A549 (cell line): ENCODE measurements around the gene CCDC80. TPM values are rescaled to one million over a fixed set of nuclear protein-coding genes. Genes with fewer than 3 reads are reported as not detected.

Experiments used
- ATAC-seq, 2 experiments: fragments of 200-7000 bp in 1 of 2; fragments of >200 bp in 1 of 2; cut with Nextera tagmentation in 1 of 2; cut with Tn5 transposase in 1 of 2; 3 replicates each; pipeline versions ENCODE4 v1.8.0 to v1.9.1; 2018 to 2020; ENCODE audit warnings: mild to moderate bottlenecking in 1 of 2, moderate library complexity in 1 of 2
- CTCF ChIA-PET: fragments of 300-600 bp; sonication (Branson Sonifier 250); formaldehyde crosslinking; extraction: SDS; loops from one replicate; lab custom pipeline; 2021; ENCODE audit warnings: antibody characterized with exemption, inconsistent platforms; lab: Yijun Ruan, JAX
- POLR2A ChIA-PET: fragments of 350-600 bp; formaldehyde crosslinking; extraction: SDS; loops from one replicate; lab custom pipeline; 2021; ENCODE audit warnings: antibody characterized with exemption, inconsistent platforms; lab: Yijun Ruan, JAX
- DNase-seq, 2 experiments: peaks; one replicate each; pipeline versions ENCODE4 v3.0.0 to v3.0.0-alpha.2; 2011 to 2016; ENCODE audit warnings: low read depth in 1 of 2, low spot score in 1 of 2
- FAIRE-seq: peaks from 2 replicates; lab custom pipeline; 2011; peaks lifted over from hg19 to GRCh38; lab: Jason Lieb, UNC
- H3K27ac ChIP-seq, 2 experiments: fragments of >200 bp; sonication (Bioruptor Twin); formaldehyde crosslinking; 3 replicates each; pipeline ENCODE4 v1.5.1; 2016 to 2017
- H3K4me1 ChIP-seq: fragments of >200 bp; sonication (Bioruptor Twin); formaldehyde crosslinking; 3 replicates; pipeline ENCODE4 v1.6.1; 2016
- H3K4me2 ChIP-seq: fragments of >200 bp; sonication (Bioruptor Twin); formaldehyde crosslinking; 3 replicates; pipeline ENCODE4 v1.6.1; 2016
- H3K4me3 ChIP-seq: fragments of >200 bp; sonication (Bioruptor Twin); formaldehyde crosslinking; 3 replicates; pipeline ENCODE4 v1.5.1; 2016
- H3K9me3 ChIP-seq: fragments of >200 bp; sonication (Bioruptor Twin); formaldehyde crosslinking; 3 replicates; pipeline ENCODE4 v1.6.1; 2016
- CHD4 ChIP-seq: fragments of 200-600 bp; sonication (generic); IDR thresholded peaks from 2 replicates; pipeline ENCODE4 v1.6.1; 2016; ENCODE audit warnings: antibody characterized with exemption, mild to moderate bottlenecking, borderline replicate concordance
- HDAC2 ChIP-seq: fragments of 200-600 bp; sonication (generic); IDR thresholded peaks from 2 replicates; pipeline ENCODE4 v1.6.1; 2016
- KDM1A ChIP-seq: fragments of 200-600 bp; sonication (generic); IDR thresholded peaks from 2 replicates; pipeline ENCODE4 v1.6.1; 2016; ENCODE audit warnings: low read depth, mild to moderate bottlenecking
- NFE2L2 ChIP-seq: fragments of 150-350 bp; conservative IDR thresholded peaks from 2 replicates; pipeline ENCODE4 v1.6.1; 2014; ENCODE audit warnings: low read length
- NPAS2 ChIP-seq: fragments of 250-450 bp; sonication (Bioruptor Pico); IDR thresholded peaks from 2 replicates; pipeline ENCODE4 v1.8.0; 2022; ENCODE audit warnings: mild to moderate bottlenecking, moderate library complexity, borderline replicate concordance
- PHF8 ChIP-seq: fragments of 200-600 bp; sonication (generic); IDR thresholded peaks from 2 replicates; pipeline ENCODE4 v1.6.1; 2016; ENCODE audit warnings: low read depth, mild to moderate bottlenecking, antibody characterized with exemption, moderate library complexity, borderline replicate concordance
- RARB ChIP-seq: fragments of 250-450 bp; sonication (Bioruptor Pico); IDR thresholded peaks from 2 replicates; pipeline ENCODE4 v1.8.0; 2021; ENCODE audit warnings: mild to moderate bottlenecking, moderate library complexity
- RCOR1 ChIP-seq: fragments of 150-350 bp; IDR thresholded peaks from 2 replicates; pipeline ENCODE4 v1.6.1; 2014; ENCODE audit warnings: antibody characterized with exemption, low read length, low read depth
- SMC3 ChIP-seq: fragments of >200 bp; sonication (Bioruptor Twin); formaldehyde crosslinking; IDR thresholded peaks from 3 replicates; pipeline ENCODE4 v1.6.1; 2018; ENCODE audit warnings: inconsistent platforms
- TP53 ChIP-seq: fragments of 250-450 bp; sonication (Bioruptor Pico); IDR thresholded peaks from 2 replicates; pipeline ENCODE4 v1.5.0; 2021; ENCODE audit warnings: mild to moderate bottlenecking, moderate library complexity
- ZC3H11A ChIP-seq: fragments of 450-650 bp; IDR thresholded peaks from 2 replicates; pipeline ENCODE4 v1.6.1; 2014; ENCODE audit warnings: antibody characterized with exemption, mild to moderate bottlenecking
- ZFP36 ChIP-seq: fragments of 450-650 bp; IDR thresholded peaks from 2 replicates; pipeline ENCODE4 v1.6.1; 2014; ENCODE audit warnings: borderline replicate concordance; ENCODE audit not compliant: partially characterized antibody
- ZSCAN20 ChIP-seq: fragments of 250-450 bp; sonication (Bioruptor Pico); IDR thresholded peaks from 2 replicates; pipeline ENCODE4 v1.8.0; 2022; ENCODE audit warnings: mild to moderate bottlenecking, moderate library complexity
- WGBS: methylation state at CpG from one replicate; pipeline ENCODE4 v1.1.6; 2017; ENCODE audit errors: missing lambda C conversion rate; 5-methylcytosine and 5-hydroxymethylcytosine counted together
- polyA plus RNA-seq, 4 experiments: library from polyadenylated mRNA; depleted of rRNA in 3 of 4; stranded (reverse); fragments of >200 nt; fragmentation: RNase III in 1 of 4; extraction: RNeasy Plus Mini Kit Qiagen cat#74134 plus additional on column Dnase treatment in 1 of 4; gene quantifications; 2 replicates in 3 of 4; 3 replicates in 1 of 4; pipeline ENCODE4 v1.2.3, GENCODE V29; 2011 to 2017
- TF ChIP-seq, protein P1 (sequence below): fragments of 150-350 bp; IDR thresholded peaks from 2 replicates; pipeline ENCODE4 v1.6.1; 2014; ENCODE audit warnings: low read depth, mild to moderate bottlenecking, low read length
- TF ChIP-seq, protein P2 (sequence below): fragments of >200 bp; sonication (Bioruptor Twin); formaldehyde crosslinking; IDR thresholded peaks from 3 replicates; pipeline ENCODE4 v1.6.1; 2016
- TF ChIP-seq, protein P3 (sequence below): IDR thresholded peaks from 2 replicates; pipeline ENCODE4 v1.6.1; 2012
- TF ChIP-seq, protein P4 (sequence below): fragments of 200-600 bp; sonication (generic); IDR thresholded peaks from 2 replicates; pipeline ENCODE4 v1.6.1; 2016; ENCODE audit warnings: antibody characterized with exemption, mild to moderate bottlenecking, moderate library complexity
- TF ChIP-seq, protein P5 (sequence below): fragments of >200 bp; sonication (Bioruptor Twin); formaldehyde crosslinking; IDR thresholded peaks from 3 replicates; pipeline ENCODE4 v1.5.1; 2016

Gene CCDC80
- polyA plus RNA-seq, 2 of the 4 experiments (the other 2 are of a cell fraction), result 54.1 to 148 TPM

DNA sequence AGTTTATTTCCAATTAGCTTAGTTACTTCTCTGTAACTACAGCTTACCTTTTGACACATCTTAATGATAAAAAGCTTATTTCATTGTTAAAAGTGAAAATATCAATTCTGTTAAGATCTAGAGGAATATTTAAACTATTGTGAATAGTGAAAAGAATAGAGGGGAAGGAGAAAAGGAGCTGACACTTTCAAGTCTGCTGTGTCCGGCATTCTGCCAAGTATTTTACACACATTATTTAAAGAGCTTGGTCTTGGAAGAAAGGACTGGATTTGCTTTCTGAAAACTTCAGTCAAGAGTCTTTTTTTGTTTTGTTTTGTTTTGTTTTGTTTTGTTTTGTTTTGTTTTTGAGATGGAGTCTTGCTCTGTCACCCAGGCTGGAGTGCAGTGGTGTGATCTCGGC lies 34.8 kb downstream of the CCDC80 start:
- Histone ChIP-seq H3K9me3 (no peaks in the 10 kb centered on the region), H3K4me2 (no peak overlapping the region), H3K4me1 (no peaks in the 10 kb centered on the region), H3K27ac (no peak overlapping the region), H3K4me3 (no peak overlapping the region)
- WGBS, result 99% methylated on average over 2 of the region's 2 CpGs
- ChIA-PET CTCF (interaction anchor here (1.0 to 1.2 kb wide), 3 partner anchors 24 to 429 kb away, joined by 3 read pairs; no protein-coding TSS in a partner anchor), POLR2A (interaction anchor here (1.2 kb wide), 1 partner anchor 35 kb away, joined by 3 read pairs; no protein-coding TSS in a partner anchor)
- no peak for ATAC-seq
- FAIRE-seq, result no peak
- TF ChIP-seq RCOR1 (no peak), KDM1A (no peak), NFE2L2 (no peak), ZC3H11A (no peak), ZSCAN20 (no peak), TP53 (no peak), RARB (CRISPR knock-in tag) (no peak), HDAC2 (no peak), PHF8 (no peak), CHD4 (no peak), NPAS2 (CRISPR knock-in tag) (no peak), ZFP36 (no peak), SMC3 (no peak)
- TF ChIP-seq, protein P1, sequence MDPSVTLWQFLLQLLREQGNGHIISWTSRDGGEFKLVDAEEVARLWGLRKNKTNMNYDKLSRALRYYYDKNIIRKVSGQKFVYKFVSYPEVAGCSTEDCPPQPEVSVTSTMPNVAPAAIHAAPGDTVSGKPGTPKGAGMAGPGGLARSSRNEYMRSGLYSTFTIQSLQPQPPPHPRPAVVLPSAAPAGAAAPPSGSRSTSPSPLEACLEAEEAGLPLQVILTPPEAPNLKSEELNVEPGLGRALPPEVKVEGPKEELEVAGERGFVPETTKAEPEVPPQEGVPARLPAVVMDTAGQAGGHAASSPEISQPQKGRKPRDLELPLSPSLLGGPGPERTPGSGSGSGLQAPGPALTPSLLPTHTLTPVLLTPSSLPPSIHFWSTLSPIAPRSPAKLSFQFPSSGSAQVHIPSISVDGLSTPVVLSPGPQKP, result no peak
- TF ChIP-seq, protein P2, sequence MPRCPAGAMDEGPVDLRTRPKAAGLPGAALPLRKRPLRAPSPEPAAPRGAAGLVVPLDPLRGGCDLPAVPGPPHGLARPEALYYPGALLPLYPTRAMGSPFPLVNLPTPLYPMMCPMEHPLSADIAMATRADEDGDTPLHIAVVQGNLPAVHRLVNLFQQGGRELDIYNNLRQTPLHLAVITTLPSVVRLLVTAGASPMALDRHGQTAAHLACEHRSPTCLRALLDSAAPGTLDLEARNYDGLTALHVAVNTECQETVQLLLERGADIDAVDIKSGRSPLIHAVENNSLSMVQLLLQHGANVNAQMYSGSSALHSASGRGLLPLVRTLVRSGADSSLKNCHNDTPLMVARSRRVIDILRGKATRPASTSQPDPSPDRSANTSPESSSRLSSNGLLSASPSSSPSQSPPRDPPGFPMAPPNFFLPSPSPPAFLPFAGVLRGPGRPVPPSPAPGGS, result no peak
- TF ChIP-seq, protein P3, sequence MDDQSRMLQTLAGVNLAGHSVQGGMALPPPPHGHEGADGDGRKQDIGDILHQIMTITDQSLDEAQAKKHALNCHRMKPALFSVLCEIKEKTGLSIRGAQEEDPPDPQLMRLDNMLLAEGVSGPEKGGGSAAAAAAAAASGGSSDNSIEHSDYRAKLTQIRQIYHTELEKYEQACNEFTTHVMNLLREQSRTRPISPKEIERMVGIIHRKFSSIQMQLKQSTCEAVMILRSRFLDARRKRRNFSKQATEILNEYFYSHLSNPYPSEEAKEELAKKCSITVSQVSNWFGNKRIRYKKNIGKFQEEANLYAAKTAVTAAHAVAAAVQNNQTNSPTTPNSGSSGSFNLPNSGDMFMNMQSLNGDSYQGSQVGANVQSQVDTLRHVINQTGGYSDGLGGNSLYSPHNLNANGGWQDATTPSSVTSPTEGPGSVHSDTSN, result no peak
- TF ChIP-seq, protein P4, sequence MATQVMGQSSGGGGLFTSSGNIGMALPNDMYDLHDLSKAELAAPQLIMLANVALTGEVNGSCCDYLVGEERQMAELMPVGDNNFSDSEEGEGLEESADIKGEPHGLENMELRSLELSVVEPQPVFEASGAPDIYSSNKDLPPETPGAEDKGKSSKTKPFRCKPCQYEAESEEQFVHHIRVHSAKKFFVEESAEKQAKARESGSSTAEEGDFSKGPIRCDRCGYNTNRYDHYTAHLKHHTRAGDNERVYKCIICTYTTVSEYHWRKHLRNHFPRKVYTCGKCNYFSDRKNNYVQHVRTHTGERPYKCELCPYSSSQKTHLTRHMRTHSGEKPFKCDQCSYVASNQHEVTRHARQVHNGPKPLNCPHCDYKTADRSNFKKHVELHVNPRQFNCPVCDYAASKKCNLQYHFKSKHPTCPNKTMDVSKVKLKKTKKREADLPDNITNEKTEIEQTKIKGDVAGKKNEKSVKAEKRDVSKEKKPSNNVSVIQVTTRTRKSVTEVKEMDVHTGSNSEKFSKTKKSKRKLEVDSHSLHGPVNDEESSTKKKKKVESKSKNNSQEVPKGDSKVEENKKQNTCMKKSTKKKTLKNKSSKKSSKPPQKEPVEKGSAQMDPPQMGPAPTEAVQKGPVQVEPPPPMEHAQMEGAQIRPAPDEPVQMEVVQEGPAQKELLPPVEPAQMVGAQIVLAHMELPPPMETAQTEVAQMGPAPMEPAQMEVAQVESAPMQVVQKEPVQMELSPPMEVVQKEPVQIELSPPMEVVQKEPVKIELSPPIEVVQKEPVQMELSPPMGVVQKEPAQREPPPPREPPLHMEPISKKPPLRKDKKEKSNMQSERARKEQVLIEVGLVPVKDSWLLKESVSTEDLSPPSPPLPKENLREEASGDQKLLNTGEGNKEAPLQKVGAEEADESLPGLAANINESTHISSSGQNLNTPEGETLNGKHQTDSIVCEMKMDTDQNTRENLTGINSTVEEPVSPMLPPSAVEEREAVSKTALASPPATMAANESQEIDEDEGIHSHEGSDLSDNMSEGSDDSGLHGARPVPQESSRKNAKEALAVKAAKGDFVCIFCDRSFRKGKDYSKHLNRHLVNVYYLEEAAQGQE, result no peak
- TF ChIP-seq, protein P5, sequence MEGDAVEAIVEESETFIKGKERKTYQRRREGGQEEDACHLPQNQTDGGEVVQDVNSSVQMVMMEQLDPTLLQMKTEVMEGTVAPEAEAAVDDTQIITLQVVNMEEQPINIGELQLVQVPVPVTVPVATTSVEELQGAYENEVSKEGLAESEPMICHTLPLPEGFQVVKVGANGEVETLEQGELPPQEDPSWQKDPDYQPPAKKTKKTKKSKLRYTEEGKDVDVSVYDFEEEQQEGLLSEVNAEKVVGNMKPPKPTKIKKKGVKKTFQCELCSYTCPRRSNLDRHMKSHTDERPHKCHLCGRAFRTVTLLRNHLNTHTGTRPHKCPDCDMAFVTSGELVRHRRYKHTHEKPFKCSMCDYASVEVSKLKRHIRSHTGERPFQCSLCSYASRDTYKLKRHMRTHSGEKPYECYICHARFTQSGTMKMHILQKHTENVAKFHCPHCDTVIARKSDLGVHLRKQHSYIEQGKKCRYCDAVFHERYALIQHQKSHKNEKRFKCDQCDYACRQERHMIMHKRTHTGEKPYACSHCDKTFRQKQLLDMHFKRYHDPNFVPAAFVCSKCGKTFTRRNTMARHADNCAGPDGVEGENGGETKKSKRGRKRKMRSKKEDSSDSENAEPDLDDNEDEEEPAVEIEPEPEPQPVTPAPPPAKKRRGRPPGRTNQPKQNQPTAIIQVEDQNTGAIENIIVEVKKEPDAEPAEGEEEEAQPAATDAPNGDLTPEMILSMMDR, result no peak
- no peak for DNase-seq
